HepG2 (cell line): Measurements from ENCODE around the gene C14orf180. TPM values are rescaled to one million over a fixed set of nuclear protein-coding genes. Genes with fewer than 3 reads are reported as not detected.

ENCODE experiments used
- ATAC-seq: fragments of 200-7000 bp; cut with Tn5 transposase; 3 replicates; pipeline ENCODE4 v1.9.1; 2020; ENCODE audit warnings: mild to moderate bottlenecking, moderate library complexity
- BruUV-seq: library from RNA; stranded (reverse); fragments of 400-500 nt; replicated peaks from 2 replicates; lab custom pipeline; 2021; lab: Mats Ljungman, UMichigan
- CTCF ChIA-PET: fragments of 300-600 bp; formaldehyde crosslinking; extraction: SDS; loops from one replicate; lab custom pipeline; 2021; ENCODE audit warnings: low total read pairs, inconsistent platforms, low intra/inter-chr PET ratio; lab: Yijun Ruan, JAX
- POLR2A ChIA-PET: fragments of 350-600 bp; sonication (Branson Sonifier 250); formaldehyde crosslinking; loops from one replicate; lab custom pipeline; 2020; ENCODE audit warnings: antibody characterized with exemption, inconsistent platforms; lab: Yijun Ruan, JAX
- DNase-seq: peaks from one replicate; pipeline ENCODE4 v3.0.0-alpha.2; 2015; ENCODE audit warnings: low spot score
- FAIRE-seq: peaks from 3 replicates; lab custom pipeline; 2011; peaks lifted over from hg19 to GRCh38; lab: Jason Lieb, UNC
- H2AFZ ChIP-seq: one replicate; pipeline ENCODE4 v1.6.1; 2011; ENCODE audit warnings: low read length, inconsistent platforms
- H3K27ac ChIP-seq: fragments of 300-600 bp; 3 replicates; pipeline ENCODE4 v1.8.0; 2011; ENCODE audit warnings: mixed run types, mild to moderate bottlenecking, mixed read lengths, low read length, inconsistent platforms; ENCODE audit not compliant: insufficient read depth; ENCODE audit errors: extremely low read length
- H3K27me3 ChIP-seq, 2 experiments: fragments of 200-600 bp in 1 of 2; 2 replicates in 1 of 2; 3 replicates in 1 of 2; pipeline versions ENCODE4 v1.6.0 to v1.8.0; 2011; ENCODE audit warnings: low read length in 2 of 2, mild to moderate bottlenecking in 2 of 2, moderate library complexity in 2 of 2, inconsistent platforms in 1 of 2; ENCODE audit not compliant: insufficient read depth in 2 of 2, control insufficient read depth in 1 of 2
- H3K36me3 ChIP-seq, 2 experiments: fragments of 200-600 bp in 1 of 2; replicated peaks in 1 of 2; 2 replicates in 1 of 2; 3 replicates in 1 of 2; pipeline versions ENCODE4 v1.5.1 to v1.8.0; 2011; ENCODE audit warnings: low read length in 2 of 2, inconsistent platforms in 1 of 2; ENCODE audit not compliant: insufficient read depth in 2 of 2, control insufficient read depth in 1 of 2
- H3K4me1 ChIP-seq: 2 replicates; pipeline ENCODE4 v1.5.1; 2012; ENCODE audit warnings: low read length, inconsistent platforms; ENCODE audit not compliant: insufficient read depth
- H3K4me2 ChIP-seq: 2 replicates; pipeline ENCODE4 v1.6.0; 2011; ENCODE audit warnings: low read depth, low read length, inconsistent platforms
- H3K4me3 ChIP-seq, 3 experiments: fragments of 200-600 bp in 1 of 3; sonication (generic), shearing (Covaris generic) in 1 of 3; replicated peaks in 1 of 3; 2 replicates each; pipeline ENCODE4 v1.5.1; 2011 to 2016; ENCODE audit warnings: low read length in 3 of 3, inconsistent platforms in 2 of 3, low read depth in 2 of 3, mild to moderate bottlenecking in 2 of 3, control low read depth in 1 of 3, mixed read lengths in 1 of 3; ENCODE audit not compliant: insufficient read depth in 1 of 3
- H3K79me2 ChIP-seq: one replicate; pipeline ENCODE4 v1.6.1; 2011; ENCODE audit warnings: low read length, inconsistent platforms; ENCODE audit not compliant: insufficient read depth
- H3K9ac ChIP-seq: 2 replicates; pipeline ENCODE4 v1.6.0; 2011; ENCODE audit warnings: mild to moderate bottlenecking, low read depth, low read length, inconsistent platforms; ENCODE audit not compliant: insufficient read depth
- H3K9me3 ChIP-seq: 2 replicates; pipeline ENCODE4 v1.5.1; 2012; ENCODE audit warnings: mild to moderate bottlenecking, low read length
- H4K20me1 ChIP-seq: 2 replicates; pipeline ENCODE4 v1.6.0; 2011; ENCODE audit warnings: inconsistent platforms, mild to moderate bottlenecking, low read length, moderate library complexity; ENCODE audit not compliant: insufficient read depth
- HNF4A ChIP-seq: sonication (generic); formaldehyde crosslinking; IDR thresholded peaks from 2 replicates; pipeline ENCODE4 v1.4.0; 2020; ENCODE audit warnings: missing genetic modification reagents
- SRSF4 ChIP-seq: fragments of 200-400 bp; formaldehyde crosslinking; IDR thresholded peaks from one replicate; pipeline ENCODE4 v1.6.1; 2018; ENCODE audit warnings: mild to moderate bottlenecking, low read depth, low read length, moderate library complexity; ENCODE audit not compliant: poor library complexity, severe bottlenecking
- WGBS: methylation state at CpG from one replicate; pipeline ENCODE4 v1.1.6; 2017; ENCODE audit warnings: low lambda C conversion rate; 5-methylcytosine and 5-hydroxymethylcytosine counted together
- in situ Hi-C: cut with HindIII; loops from 2 replicates; pipeline ENCODE4 v1.10.0; 2017; ENCODE audit warnings: low pct_unique_long_range_greater_than_20kb; ENCODE audit not compliant: extremely low pct_ligation_motif_present
- intact Hi-C: fragments of 100-400 bp; cut with micrococcal nuclease; formaldehyde crosslinking; loops from one replicate; pipeline ENCODE4 v1.10.0; 2022; ENCODE audit not compliant: unreplicated experiment
- polyA plus RNA-seq, 8 experiments: library from polyadenylated mRNA; depleted of rRNA in 3 of 8; stranded (reverse) in 7 of 8; unstranded in 1 of 8; fragments of >200 nt; fragmentation: Illumina TruSeq in 4 of 8; extraction: Trizol in 4 of 8; gene quantifications; 2 replicates each; pipeline versions ENCODE4 v1.2.1 to v1.2.3, GENCODE V29; 2011 to 2016; ENCODE audit warnings: low read depth in 4 of 8, missing spikeins in 1 of 8, mixed read lengths in 1 of 8; ENCODE audit not compliant: insufficient read depth in 1 of 8
- total RNA-seq, 5 experiments: library from RNA; depleted of rRNA; stranded (reverse); fragments of >200 nt; fragmentation: Illumina TruSeq; extraction: Trizol; gene quantifications; 2 replicates each; pipeline ENCODE4 v1.2.3, GENCODE V29; 2016; ENCODE audit warnings: low read depth in 1 of 5
- TF ChIP-seq, protein P1 (sequence below): sonication (generic); formaldehyde crosslinking; conservative IDR thresholded peaks from 2 replicates; pipeline ENCODE4 v1.4.0; 2020; ENCODE audit warnings: missing genetic modification reagents
- TF ChIP-seq, protein P2 (sequence below): sonication (generic); formaldehyde crosslinking; IDR thresholded peaks from 2 replicates; pipeline ENCODE4 v1.4.0; 2020; ENCODE audit warnings: mild to moderate bottlenecking, missing genetic modification reagents
- TF ChIP-seq, protein P3 (sequence below): sonication (generic); formaldehyde crosslinking; IDR thresholded peaks from 2 replicates; pipeline ENCODE4 v1.4.0; 2020; ENCODE audit warnings: mild to moderate bottlenecking, missing genetic modification reagents

Gene C14orf180
- total and polyA plus RNA-seq, 2 of the 13 experiments (the other 11 are each of a cell fraction or from before 2014, with no cell fraction given): not detected

DNA sequence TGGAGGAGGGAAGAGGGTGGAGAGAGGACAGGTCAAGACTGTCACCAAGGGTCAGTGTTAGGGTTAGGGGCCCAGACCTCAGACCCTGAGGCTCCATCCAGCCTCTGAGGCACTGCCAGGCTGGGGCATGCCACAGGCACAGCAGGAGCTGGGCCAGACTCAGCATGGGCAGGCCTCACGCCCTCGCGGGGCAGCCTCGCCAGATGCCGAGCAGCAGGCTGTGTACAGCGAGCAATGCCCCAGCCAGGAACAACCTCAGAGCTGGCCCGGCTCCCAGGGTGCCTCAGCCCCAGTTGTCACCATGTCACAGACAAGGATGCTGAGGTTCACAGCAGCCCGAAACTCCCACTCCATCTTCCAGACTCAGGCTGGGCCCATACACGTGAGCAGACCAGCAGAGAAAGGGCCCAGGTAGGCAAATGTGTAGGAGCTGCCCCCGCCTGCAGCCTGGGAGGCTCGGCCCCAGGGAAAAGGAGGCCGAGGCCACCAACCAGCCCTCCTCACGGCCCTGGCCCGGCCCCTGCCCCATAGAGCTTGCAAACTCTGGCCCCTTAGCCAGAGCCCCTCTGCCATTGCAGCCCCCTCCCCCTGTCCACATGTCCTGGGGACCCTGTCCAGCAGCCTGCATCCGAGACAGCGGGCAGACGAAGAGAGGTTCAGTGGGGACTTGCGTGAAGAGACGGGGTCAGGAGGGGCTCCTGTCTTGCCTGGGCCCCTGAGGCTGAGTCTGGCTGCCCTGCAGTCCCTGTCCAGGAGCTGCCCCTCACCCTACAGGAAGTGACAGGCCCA, 7.5 kb downstream of the C14orf180 start:
- TF ChIP-seq, protein P1, sequence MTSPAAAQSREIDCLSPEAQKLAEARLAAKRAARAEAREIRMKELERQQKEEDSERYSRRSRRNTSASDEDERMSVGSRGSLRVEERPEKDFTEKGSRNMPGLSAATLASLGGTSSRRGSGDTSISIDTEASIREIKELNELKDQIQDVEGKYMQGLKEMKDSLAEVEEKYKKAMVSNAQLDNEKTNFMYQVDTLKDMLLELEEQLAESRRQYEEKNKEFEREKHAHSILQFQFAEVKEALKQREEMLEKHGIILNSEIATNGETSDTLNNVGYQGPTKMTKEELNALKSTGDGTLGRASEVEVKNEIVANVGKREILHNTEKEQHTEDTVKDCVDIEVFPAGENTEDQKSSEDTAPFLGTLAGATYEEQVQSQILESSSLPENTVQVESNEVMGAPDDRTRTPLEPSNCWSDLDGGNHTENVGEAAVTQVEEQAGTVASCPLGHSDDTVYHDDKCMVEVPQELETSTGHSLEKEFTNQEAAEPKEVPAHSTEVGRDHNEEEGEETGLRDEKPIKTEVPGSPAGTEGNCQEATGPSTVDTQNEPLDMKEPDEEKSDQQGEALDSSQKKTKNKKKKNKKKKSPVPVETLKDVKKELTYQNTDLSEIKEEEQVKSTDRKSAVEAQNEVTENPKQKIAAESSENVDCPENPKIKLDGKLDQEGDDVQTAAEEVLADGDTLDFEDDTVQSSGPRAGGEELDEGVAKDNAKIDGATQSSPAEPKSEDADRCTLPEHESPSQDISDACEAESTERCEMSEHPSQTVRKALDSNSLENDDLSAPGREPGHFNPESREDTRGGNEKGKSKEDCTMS (CRISPR knock-in tag): no peak
- TF ChIP-seq, protein P2, sequence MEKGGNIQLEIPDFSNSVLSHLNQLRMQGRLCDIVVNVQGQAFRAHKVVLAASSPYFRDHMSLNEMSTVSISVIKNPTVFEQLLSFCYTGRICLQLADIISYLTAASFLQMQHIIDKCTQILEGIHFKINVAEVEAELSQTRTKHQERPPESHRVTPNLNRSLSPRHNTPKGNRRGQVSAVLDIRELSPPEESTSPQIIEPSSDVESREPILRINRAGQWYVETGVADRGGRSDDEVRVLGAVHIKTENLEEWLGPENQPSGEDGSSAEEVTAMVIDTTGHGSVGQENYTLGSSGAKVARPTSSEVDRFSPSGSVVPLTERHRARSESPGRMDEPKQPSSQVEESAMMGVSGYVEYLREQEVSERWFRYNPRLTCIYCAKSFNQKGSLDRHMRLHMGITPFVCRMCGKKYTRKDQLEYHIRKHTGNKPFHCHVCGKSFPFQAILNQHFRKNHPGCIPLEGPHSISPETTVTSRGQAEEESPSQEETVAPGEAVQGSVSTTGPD: no peak
- TF ChIP-seq, protein P3, sequence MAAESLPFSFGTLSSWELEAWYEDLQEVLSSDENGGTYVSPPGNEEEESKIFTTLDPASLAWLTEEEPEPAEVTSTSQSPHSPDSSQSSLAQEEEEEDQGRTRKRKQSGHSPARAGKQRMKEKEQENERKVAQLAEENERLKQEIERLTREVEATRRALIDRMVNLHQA (CRISPR knock-in tag): no peak
- TF ChIP-seq HNF4A (CRISPR knock-in tag) (no peak), SRSF4 (no peak)
- TF ChIP-seq, all 625 proteins: peak for 0
- in situ Hi-C loops (no loop called here), intact Hi-C loops (no loop called here)
- ChIA-PET CTCF (no interaction called here), POLR2A (no interaction called here)
- Histone ChIP-seq H3K79me2 (no peaks in the 10 kb centered on the region), H3K9ac (no peak overlapping the region), H3K4me3 (no peak overlapping the region), H2AFZ (no peak overlapping the region), H3K4me2 (no peak overlapping the region), H3K9me3 (no peaks in the 10 kb centered on the region), H3K27ac (no peak overlapping the region), H3K27me3 (peaks cover 26 to 92% of the 10 kb centered on the region in 2 experiments), H4K20me1 (no peaks in the 10 kb centered on the region), H3K36me3 (no peaks in the 10 kb centered on the region), H3K4me1 (no peaks in the 10 kb centered on the region)
- ATAC-seq (peak; percentile 24; the same call in 2 of the 3 replicates), DNase-seq (no peak), FAIRE-seq (no peak)
- BruUV-seq: no TSS peak
- WGBS: no CpG with 5 or more reads among the region's 19 CpGs
